HUES6 (cell line): Measurements from ENCODE around the gene TARDBP.
A peak's percentile ranks its signal among the peaks of the same experiment; 100 is the strongest.
"Not testable (repeated sequence)": the region's sequence is repeated elsewhere in the genome, so short reads cannot be mapped to it uniquely, and the experiment has no call there.

Experiments used
- H3K27ac ChIP-seq: 2 replicates; pipeline ENCODE4 v1.7.0; 2013; ENCODE audit warnings: low read depth, mild to moderate bottlenecking, low read length, inconsistent platforms
- H3K27me3 ChIP-seq: 2 replicates; pipeline ENCODE4 v1.6.1; 2013; ENCODE audit warnings: low read length; ENCODE audit not compliant: control insufficient read depth, insufficient read depth
- H3K36me3 ChIP-seq: 2 replicates; pipeline ENCODE4 v1.6.1; 2013; ENCODE audit warnings: low read length; ENCODE audit not compliant: control insufficient read depth, insufficient read depth
- H3K4me1 ChIP-seq: 2 replicates; pipeline ENCODE4 v1.6.1; 2013; ENCODE audit warnings: low read length; ENCODE audit not compliant: control insufficient read depth, insufficient read depth
- H3K4me3 ChIP-seq: 2 replicates; pipeline ENCODE4 v1.5.1; 2013; ENCODE audit warnings: low read depth, low read length
- H3K9ac ChIP-seq: one replicate; pipeline ENCODE4 v1.6.1; 2013; ENCODE audit warnings: mild to moderate bottlenecking, low read length
- H3K9me3 ChIP-seq: 2 replicates; pipeline ENCODE4 v1.6.1; 2013; ENCODE audit warnings: low read depth, low read length; ENCODE audit not compliant: control insufficient read depth, insufficient read depth

The TARDBP gene

GRCh38 chr1:10979483-10979920 is 33.0 kb upstream of the TARDBP start:
- Histone ChIP-seq H3K36me3 (no peaks in the 10 kb centered on the region), H3K27ac (no peak overlapping the region), H3K9me3 (no peaks in the 10 kb centered on the region), H3K27me3 (no peaks in the 10 kb centered on the region), H3K4me1 (peaks cover 35% of the 10 kb centered on the region), H3K9ac (no peak overlapping the region), H3K4me3 (no peak overlapping the region)

DNA sequence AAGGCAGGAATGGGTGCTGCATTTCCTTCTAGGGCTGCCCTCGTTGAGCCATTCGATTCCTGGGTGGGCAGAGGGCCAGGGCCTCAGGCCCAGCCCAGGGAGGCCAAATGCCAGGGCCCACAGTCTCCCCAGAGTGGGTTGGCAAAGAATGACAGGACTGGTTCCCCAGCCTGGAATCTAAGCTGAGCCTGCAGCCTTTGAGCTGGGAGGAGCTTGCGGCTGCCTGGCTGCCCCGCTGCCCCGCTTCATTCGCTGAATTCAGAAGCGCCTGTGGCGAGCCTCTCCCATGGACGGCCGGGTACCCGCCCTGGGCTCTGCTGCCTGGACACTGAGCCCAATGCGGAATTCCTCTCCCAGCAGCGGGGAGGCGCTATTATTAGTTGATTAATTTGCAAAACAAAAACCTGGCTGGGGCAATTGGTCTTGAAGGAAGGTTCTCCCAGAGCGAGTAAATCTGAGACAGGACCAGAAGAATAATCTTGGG is 32.3 kb upstream of the TARDBP start:
- Histone ChIP-seq H3K4me3 (peak overlapping the region; percentile 43), H3K4me1 (peaks cover 35% of the 10 kb centered on the region), H3K9me3 (no peaks in the 10 kb centered on the region), H3K27me3 (no peaks in the 10 kb centered on the region), H3K9ac (peak overlapping the region; percentile 27), H3K27ac (no peak overlapping the region), H3K36me3 (no peaks in the 10 kb centered on the region)

GRCh38 chr1:10980841-10981727 is 31.4 kb upstream of the TARDBP start:
- Histone ChIP-seq H3K9ac (peak overlapping the region; percentile 27), H3K36me3 (no peaks in the 10 kb centered on the region), H3K4me3 (peak overlapping the region; percentile 43), H3K27me3 (no peaks in the 10 kb centered on the region), H3K27ac (no peak overlapping the region), H3K4me1 (peaks cover 29% of the 10 kb centered on the region), H3K9me3 (no peaks in the 10 kb centered on the region)

GRCh38 chr1:10986525-10986890 is 25.9 kb upstream of the TARDBP start:
- no peak overlapping the region for H3K27ac ChIP-seq

DNA sequence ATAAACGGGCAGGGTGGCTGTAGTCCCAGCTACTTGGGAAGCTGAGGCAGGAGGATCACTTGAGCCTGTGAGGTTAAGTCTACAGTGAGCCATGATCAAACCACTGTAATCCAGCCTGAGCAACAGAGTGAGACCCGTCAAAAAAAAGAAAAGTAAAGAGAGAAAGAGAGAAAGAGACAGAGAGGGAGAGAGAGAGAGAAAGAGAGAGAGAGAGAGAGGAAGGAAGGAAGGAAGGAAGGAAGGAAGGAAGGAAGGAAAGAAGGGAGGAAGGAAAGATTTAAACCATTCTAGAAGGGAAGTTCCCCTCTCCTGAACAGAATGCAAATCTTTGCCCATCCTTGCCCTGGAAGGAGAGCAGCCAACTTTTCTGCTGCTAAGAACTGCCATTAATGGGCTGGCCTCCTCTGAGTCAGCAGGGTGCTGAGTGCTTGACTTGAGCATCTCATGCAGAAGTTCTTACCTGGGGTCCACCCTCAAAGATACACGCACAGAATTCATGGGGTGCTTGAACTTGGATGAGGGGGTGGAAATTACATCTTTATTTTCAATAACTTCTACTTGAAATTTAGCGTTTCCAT is 24.5 kb upstream of the TARDBP start:
- Histone ChIP-seq H3K27me3 (no peaks in the 10 kb centered on the region), H3K36me3 (no peaks in the 10 kb centered on the region)

More at GRCh38 chr1:10986525-10986890, 25.9 kb upstream of the TARDBP start:
- Histone ChIP-seq H3K27me3 (no peaks in the 10 kb centered on the region), H3K9ac (no peak overlapping the region), H3K9me3 (no peaks in the 10 kb centered on the region), H3K36me3 (no peaks in the 10 kb centered on the region), H3K4me3 (no peak overlapping the region), H3K4me1 (peaks cover 6% of the 10 kb centered on the region)

GRCh38 chr1:10989095-10989494 is 23.4 kb upstream of the TARDBP start:
- no peaks in the 10 kb centered on the region for H3K27me3 ChIP-seq

More for the DNA sequence above, 24.5 kb upstream of the TARDBP start:
- Histone ChIP-seq H3K9ac (no peak overlapping the region), H3K27ac (no peak overlapping the region), H3K9me3 (no peaks in the 10 kb centered on the region), H3K4me1 (no peaks in the 10 kb centered on the region), H3K4me3 (no peak overlapping the region)

DNA sequence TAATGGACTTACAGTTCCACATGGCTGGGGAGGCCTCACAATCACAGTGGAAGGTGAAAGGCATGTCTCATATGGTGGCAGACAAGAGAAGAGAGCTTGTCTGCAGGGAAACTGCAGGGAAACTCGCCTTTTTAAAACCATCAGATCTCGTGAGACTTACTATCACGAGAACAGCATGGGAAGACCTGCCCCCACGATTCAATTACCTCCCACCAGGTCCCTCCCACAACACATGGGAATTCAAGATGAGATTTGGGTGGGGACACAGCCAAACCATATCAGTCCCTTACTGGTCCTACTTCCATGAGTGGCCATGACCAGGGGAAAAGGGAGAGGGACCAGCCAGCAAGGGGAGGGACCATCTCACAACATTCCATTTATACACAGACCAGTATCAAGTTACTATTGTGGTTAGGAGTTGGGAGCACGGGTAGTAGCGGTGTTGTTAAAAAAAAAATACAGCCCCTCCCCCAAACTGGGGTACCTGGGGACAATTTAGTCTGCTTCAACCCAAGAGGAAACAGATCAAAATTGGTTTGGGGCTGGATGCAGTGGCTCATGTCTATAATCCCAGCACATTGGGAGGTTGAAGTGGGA is 22.4 kb upstream of the TARDBP start:
- H3K27ac ChIP-seq, H3K36me3 ChIP-seq, H3K4me1 ChIP-seq, H3K4me3 ChIP-seq, H3K9me3 ChIP-seq, H3K9ac ChIP-seq, H3K27me3 ChIP-seq: not testable (repeated sequence)

More at GRCh38 chr1:10989095-10989494, 23.4 kb upstream of the TARDBP start:
- Histone ChIP-seq H3K9ac (no peak overlapping the region), H3K4me1 (no peaks in the 10 kb centered on the region), H3K4me3 (no peak overlapping the region), H3K9me3 (no peaks in the 10 kb centered on the region), H3K36me3 (no peaks in the 10 kb centered on the region), H3K27ac (no peak overlapping the region)

GRCh38 chr1:10990828-10991227 is 21.6 kb upstream of the TARDBP start:
- Histone ChIP-seq H3K36me3 (no peaks in the 10 kb centered on the region), H3K27ac (no peak overlapping the region), H3K4me3 (no peak overlapping the region), H3K9ac (no peak overlapping the region), H3K4me1 (no peaks in the 10 kb centered on the region), H3K9me3 (no peaks in the 10 kb centered on the region), H3K27me3 (no peaks in the 10 kb centered on the region)

DNA sequence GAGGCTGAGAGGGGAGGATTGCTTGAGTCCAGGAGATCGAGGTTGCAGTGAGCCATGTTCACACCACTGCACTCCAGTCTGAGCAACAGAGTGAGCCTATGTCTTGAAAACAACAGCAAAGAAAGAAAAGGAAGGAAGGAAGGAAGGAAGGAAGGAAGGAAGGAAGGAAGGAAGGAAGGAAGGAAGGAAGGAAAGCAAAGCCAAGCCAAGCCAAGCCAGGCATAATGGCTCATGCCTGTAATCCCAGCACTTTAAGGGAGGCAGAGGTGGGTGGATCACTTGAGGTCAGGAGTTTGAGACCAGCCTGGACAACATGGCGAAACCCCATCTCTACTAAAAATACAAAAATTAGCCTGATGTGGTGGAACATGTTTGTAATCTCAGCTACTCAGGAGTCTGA is 20.4 kb upstream of the TARDBP start:
- H3K9me3 ChIP-seq, H3K27me3 ChIP-seq, H3K36me3 ChIP-seq, H3K4me1 ChIP-seq, H3K27ac ChIP-seq, H3K9ac ChIP-seq, H3K4me3 ChIP-seq: not testable (repeated sequence)

- no peaks in the 10 kb centered on the region for H3K9me3 ChIP-seq
- no peak overlapping the region for H3K27ac ChIP-seq
- no peaks in the 10 kb centered on the region for H3K27me3 ChIP-seq
- H3K9ac ChIP-seq = no peak overlapping the region
- H3K4me1 ChIP-seq = no peaks in the 10 kb centered on the region
- H3K36me3 ChIP-seq = no peaks in the 10 kb centered on the region
- no peak overlapping the region for H3K4me3 ChIP-seq
Measured at GRCh38 chr1:10992864-10993263, 19.6 kb upstream of the TARDBP start.

- H3K9ac ChIP-seq = no peak overlapping the region
- H3K4me3 ChIP-seq = no peak overlapping the region
- no peaks in the 10 kb centered on the region for H3K27me3 ChIP-seq
- H3K9me3 ChIP-seq = no peaks in the 10 kb centered on the region
- H3K4me1 ChIP-seq = no peaks in the 10 kb centered on the region
- no peak overlapping the region for H3K27ac ChIP-seq
- H3K36me3 ChIP-seq = no peaks in the 10 kb centered on the region
Measured at GRCh38 chr1:10996100-10996499, 16.4 kb upstream of the TARDBP start.
